Endothelial cell (in vitro differentiated cells): ENCODE data around the gene GP1BB. TPM values are rescaled to one million over a fixed set of nuclear protein-coding genes. Genes with fewer than 3 reads are reported as not detected.

Experiments used
- DNase-seq: peaks from one replicate; pipeline ENCODE4 v3.0.0; 2021; ENCODE audit warnings: low spot score
- H3K27ac Mint-ChIP-seq: one replicate; pipeline ENCODE4 v1.8.0; 2021; ENCODE audit warnings: mixed read lengths, inconsistent platforms; ENCODE audit not compliant: unreplicated experiment
- H3K27me3 Mint-ChIP-seq: one replicate; pipeline ENCODE4 v1.8.0; 2021; ENCODE audit warnings: mild to moderate bottlenecking, moderate library complexity, mixed read lengths, inconsistent platforms; ENCODE audit not compliant: unreplicated experiment
- H3K36me3 Mint-ChIP-seq: one replicate; pipeline ENCODE4 v1.8.0; 2021; ENCODE audit warnings: mild to moderate bottlenecking, low read depth, mixed read lengths, inconsistent platforms; ENCODE audit not compliant: unreplicated experiment
- H3K4me1 Mint-ChIP-seq: one replicate; pipeline ENCODE4 v1.8.0; 2021; ENCODE audit warnings: mild to moderate bottlenecking, mixed read lengths, inconsistent platforms; ENCODE audit not compliant: unreplicated experiment
- H3K4me3 Mint-ChIP-seq: one replicate; pipeline ENCODE4 v1.8.0; 2021; ENCODE audit warnings: mild to moderate bottlenecking, mixed read lengths, inconsistent platforms; ENCODE audit not compliant: unreplicated experiment
- H3K9me3 Mint-ChIP-seq: one replicate; pipeline ENCODE4 v1.8.0; 2021; ENCODE audit warnings: mixed read lengths, inconsistent platforms; ENCODE audit not compliant: unreplicated experiment
- CTCF ChIP-seq: fragments of 200-600 bp; sonication (generic); IDR thresholded peaks from one replicate; pipeline ENCODE4 v1.5.0; 2021; ENCODE audit warnings: antibody characterized with exemption; ENCODE audit not compliant: unreplicated experiment
- total RNA-seq: library from RNA; stranded (reverse); fragmentation: NEBNext Ultra II Directional; extraction: Animal tissue kit (Norgen Biotek cat#: 25700); gene quantifications from one replicate; pipeline ENCODE4 v1.2.1, GENCODE V29; 2021; ENCODE audit not compliant: unreplicated experiment

The GP1BB gene
- total RNA-seq, 1 donor from 2014 or later = not detected

GRCh38 chr22:19743651-19744050, 20.3 kb downstream of the GP1BB start:
- H3K4me3 Mint-ChIP-seq = no peak overlapping the region
- TF ChIP-seq CTCF = no peak
- H3K36me3 Mint-ChIP-seq = no peaks in the 10 kb centered on the region
- H3K4me1 Mint-ChIP-seq = peaks cover 14% of the 10 kb centered on the region
- no peak overlapping the region for H3K27ac Mint-ChIP-seq
- H3K9me3 Mint-ChIP-seq = no peaks in the 10 kb centered on the region
- DNase-seq = no peak
- peaks cover 8% of the 10 kb centered on the region for H3K27me3 Mint-ChIP-seq

- Mint-ChIP-seq H3K4me1 (peaks cover 17% of the 10 kb centered on the region), H3K4me3 (no peak overlapping the region), H3K27me3 (peaks cover 10% of the 10 kb centered on the region), H3K9me3 (no peaks in the 10 kb centered on the region), H3K36me3 (peaks cover 3% of the 10 kb centered on the region), H3K27ac (no peak overlapping the region)
- no peak for TF ChIP-seq CTCF
- DNase-seq = no peak
These were observed 21.1 kb downstream of the GP1BB start for GRCh38 chr22:19744350-19745006.

- no peaks in the 10 kb centered on the region for H3K9me3 Mint-ChIP-seq
- DNase-seq = no peak
- H3K4me3 Mint-ChIP-seq = no peak overlapping the region
These were observed 22.1 kb downstream of the GP1BB start for GRCh38 chr22:19745155-19746101.

GRCh38 chr22:19746726-19747125, 23.4 kb downstream of the GP1BB start:
- no peak for DNase-seq
- no peak overlapping the region for H3K27ac Mint-ChIP-seq
- H3K4me1 Mint-ChIP-seq = peaks cover 17% of the 10 kb centered on the region
- no peaks in the 10 kb centered on the region for H3K9me3 Mint-ChIP-seq
- peaks cover 3% of the 10 kb centered on the region for H3K36me3 Mint-ChIP-seq
- H3K27me3 Mint-ChIP-seq = peaks cover 10% of the 10 kb centered on the region
- H3K4me3 Mint-ChIP-seq = no peak overlapping the region
- no peak for TF ChIP-seq CTCF

More at GRCh38 chr22:19745155-19746101, 22.1 kb downstream of the GP1BB start:
- peaks cover 10% of the 10 kb centered on the region for H3K27me3 Mint-ChIP-seq
- peaks cover 3% of the 10 kb centered on the region for H3K36me3 Mint-ChIP-seq
- no peak overlapping the region for H3K27ac Mint-ChIP-seq
- peaks cover 17% of the 10 kb centered on the region for H3K4me1 Mint-ChIP-seq
- no peak for TF ChIP-seq CTCF
